Endodermal cell (in vitro differentiated cells): ENCODE data around the gene FFAR3. TPM values are rescaled to one million over a fixed set of nuclear protein-coding genes. Genes with fewer than 3 reads are reported as not detected.

Experiments
- DNase-seq: peaks from one replicate; pipeline ENCODE4 v3.0.0-alpha.2; 2017
- H3K27ac ChIP-seq: 2 replicates; pipeline ENCODE4 v1.5.1; 2013; ENCODE audit warnings: mild to moderate bottlenecking, low read depth, low read length, moderate library complexity
- H3K27me3 ChIP-seq: 2 replicates; pipeline ENCODE4 v1.6.1; 2013; ENCODE audit warnings: mild to moderate bottlenecking, low read length, moderate library complexity; ENCODE audit not compliant: insufficient read depth, control insufficient read depth, poor library complexity, severe bottlenecking
- H3K36me3 ChIP-seq: 2 replicates; pipeline ENCODE4 v1.7.0; 2013; ENCODE audit warnings: mild to moderate bottlenecking, low read length, moderate library complexity; ENCODE audit not compliant: control insufficient read depth, insufficient read depth
- H3K4me1 ChIP-seq: one replicate; pipeline ENCODE4 v1.7.0; 2013; ENCODE audit warnings: low read length; ENCODE audit not compliant: control insufficient read depth, insufficient read depth
- H3K4me3 ChIP-seq: 2 replicates; pipeline ENCODE4 v1.5.1; 2013; ENCODE audit warnings: mild to moderate bottlenecking, low read length, moderate library complexity
- H3K9ac ChIP-seq: 2 replicates; pipeline ENCODE4 v1.6.1; 2013; ENCODE audit warnings: mild to moderate bottlenecking, low read length, moderate library complexity; ENCODE audit not compliant: poor library complexity, severe bottlenecking; ENCODE audit errors: extremely low read depth
- H3K9me3 ChIP-seq: 2 replicates; pipeline ENCODE4 v1.6.1; 2013; ENCODE audit warnings: mild to moderate bottlenecking, low read length, moderate library complexity; ENCODE audit not compliant: control insufficient read depth
- H3K27ac Mint-ChIP-seq: 2 replicates; pipeline ENCODE4 v1.8.0; 2020; ENCODE audit warnings: mixed read lengths
- H3K27me3 Mint-ChIP-seq: 2 replicates; pipeline ENCODE4 v1.8.0; 2021; ENCODE audit warnings: mild to moderate bottlenecking, mixed read lengths; ENCODE audit not compliant: insufficient read depth
- H3K36me3 Mint-ChIP-seq: 2 replicates; pipeline ENCODE4 v1.8.0; 2020; ENCODE audit warnings: low read depth, mixed read lengths
- H3K4me1 Mint-ChIP-seq: 2 replicates; pipeline ENCODE4 v1.8.0; 2020; ENCODE audit warnings: mixed read lengths
- H3K4me3 Mint-ChIP-seq: 2 replicates; pipeline ENCODE4 v1.8.0; 2020; ENCODE audit warnings: mild to moderate bottlenecking, moderate library complexity, mixed read lengths
- H3K9me3 Mint-ChIP-seq: 2 replicates; pipeline ENCODE4 v1.8.0; 2020; ENCODE audit warnings: mild to moderate bottlenecking, mixed read lengths
- CTCF ChIP-seq: fragments of 200-600 bp; sonication (generic); conservative IDR thresholded peaks from 2 replicates; pipeline ENCODE4 v1.5.0; 2021; ENCODE audit warnings: antibody characterized with exemption, mild to moderate bottlenecking
- WGBS, 2 experiments: methylation state at CpG; one replicate each; pipeline versions ENCODE4 v1.1.5 to v1.1.7; 2013; ENCODE audit warnings: missing lambda C conversion rate in 2 of 2, mixed read lengths in 1 of 2; ENCODE audit not compliant: insufficient coverage in 1 of 2, insufficient read length in 1 of 2; 5-methylcytosine and 5-hydroxymethylcytosine counted together
- total RNA-seq, 2 donors: library from RNA; stranded (reverse); fragmentation: NEBNext Ultra II Directional in 1 of 2; extraction: Animal tissue kit (Norgen Biotek cat#: 25700) in 1 of 2; gene quantifications; 2 replicates in 1 of 2; 3 replicates in 1 of 2; pipeline ENCODE4 v1.2.1, GENCODE V29; 2021

The FFAR3 gene
- total RNA-seq, 2 donors from 2014 or later: not detected

DNA sequence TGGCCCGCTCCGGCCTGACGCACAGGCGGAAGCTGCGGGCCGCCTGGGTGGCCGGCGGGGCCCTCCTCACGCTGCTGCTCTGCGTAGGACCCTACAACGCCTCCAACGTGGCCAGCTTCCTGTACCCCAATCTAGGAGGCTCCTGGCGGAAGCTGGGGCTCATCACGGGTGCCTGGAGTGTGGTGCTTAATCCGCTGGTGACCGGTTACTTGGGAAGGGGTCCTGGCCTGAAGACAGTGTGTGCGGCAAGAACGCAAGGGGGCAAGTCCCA lies 6.1 kb upstream of the FFAR3 start:
- Histone ChIP-seq H3K36me3 (no peaks in the 10 kb centered on the region), H3K4me3 (no peak overlapping the region), H3K27ac (no peak overlapping the region), H3K9ac (no peak overlapping the region), H3K27me3 (no peaks in the 10 kb centered on the region), H3K4me1 (no peaks in the 10 kb centered on the region), H3K9me3 (no peaks in the 10 kb centered on the region)
- Mint-ChIP-seq H3K4me3 (no peak overlapping the region), H3K27ac (no peak overlapping the region), H3K4me1 (peaks cover 9% of the 10 kb centered on the region), H3K27me3 (peaks cover 4% of the 10 kb centered on the region), H3K36me3 (no peaks in the 10 kb centered on the region), H3K9me3 (no peaks in the 10 kb centered on the region)
- no peak for DNase-seq
- WGBS, 2 experiments: 91 to 92% methylated on average over 16 to 18 of the region's 18 CpGs
- no peak for TF ChIP-seq CTCF

GRCh38 chr19:35352448-35353304 lies 5.6 kb upstream of the FFAR3 start:
- Histone ChIP-seq H3K4me1 (no peaks in the 10 kb centered on the region), H3K9me3 (no peaks in the 10 kb centered on the region), H3K27me3 (no peaks in the 10 kb centered on the region), H3K27ac (no peak overlapping the region), H3K4me3 (no peak overlapping the region), H3K36me3 (no peaks in the 10 kb centered on the region), H3K9ac (no peak overlapping the region)
- H3K36me3 Mint-ChIP-seq: no peaks in the 10 kb centered on the region
- no peaks in the 10 kb centered on the region for H3K9me3 Mint-ChIP-seq
- H3K27ac Mint-ChIP-seq: peak overlapping the region; percentile 87
- peak; percentile 89 for TF ChIP-seq CTCF
- 41 to 49% methylated on average over 17 to 32 of the region's 32 CpGs for WGBS, 2 experiments
- peaks cover 4% of the 10 kb centered on the region for H3K27me3 Mint-ChIP-seq
- peaks cover 6% of the 10 kb centered on the region for H3K4me1 Mint-ChIP-seq
- DNase-seq: peak; percentile 90
- H3K4me3 Mint-ChIP-seq: no peak overlapping the region

- Mint-ChIP-seq H3K4me1 (peaks cover 6% of the 10 kb centered on the region), H3K4me3 (no peak overlapping the region), H3K27ac (no peak overlapping the region), H3K9me3 (no peaks in the 10 kb centered on the region), H3K36me3 (no peaks in the 10 kb centered on the region), H3K27me3 (peaks cover 4% of the 10 kb centered on the region)
- 93 to 96% methylated on average over 9 of the region's 9 CpGs for WGBS, 2 experiments
- DNase-seq: peak; percentile 15
- Histone ChIP-seq H3K27me3 (no peaks in the 10 kb centered on the region), H3K4me1 (no peaks in the 10 kb centered on the region), H3K9ac (no peak overlapping the region), H3K27ac (no peak overlapping the region), H3K36me3 (no peaks in the 10 kb centered on the region), H3K4me3 (no peak overlapping the region), H3K9me3 (no peaks in the 10 kb centered on the region)
- TF ChIP-seq CTCF: no peak
Observed at GRCh38 chr19:35353635-35354034, 4.6 kb upstream of the FFAR3 start.
